K562 (cell line): Measurements from ENCODE around the gene LRRC59. TPM values are rescaled to one million over a fixed set of nuclear protein-coding genes. Genes with fewer than 3 reads are reported as not detected.

Experiments used
- CBX2 ChIP-seq: fragments of 200-600 bp; sonication (generic); IDR thresholded peaks from one replicate; pipeline ENCODE4 v1.6.1; 2012; ENCODE audit warnings: mild to moderate bottlenecking, low read length, inconsistent platforms; ENCODE audit not compliant: insufficient read depth, poor library complexity, severe bottlenecking
- CBX3 ChIP-seq, 2 experiments: IDR thresholded peaks; 1 replicate in 1 of 2; 2 replicates in 1 of 2; pipeline ENCODE4 v1.6.1; 2012; ENCODE audit warnings: inconsistent platforms in 2 of 2, low read length in 2 of 2, borderline replicate concordance in 1 of 2, control low read depth in 1 of 2
- DPF2 ChIP-seq: fragments of 450-650 bp; IDR thresholded peaks from 2 replicates; pipeline ENCODE4 v1.6.1; 2016
- E2F3 ChIP-seq: fragments of 250-450 bp; sonication (Bioruptor Pico); IDR thresholded peaks from 2 replicates; pipeline ENCODE4 v1.4.0; 2020; ENCODE audit warnings: mild to moderate bottlenecking
- ESRRB ChIP-seq: fragments of 250-450 bp; sonication (Bioruptor Pico); IDR thresholded peaks from 2 replicates; pipeline ENCODE4 v1.5.0; 2020; ENCODE audit warnings: mild to moderate bottlenecking, moderate library complexity, borderline replicate concordance
- GABPA ChIP-seq: fragments of 200-800 bp; sonication (Bioruptor generic); conservative IDR thresholded peaks from 2 replicates; pipeline ENCODE4 v1.6.1; 2016; ENCODE audit warnings: low read depth, missing genetic modification characterization, missing compliant biosample characterization
- HDGF ChIP-seq: fragments of 450-650 bp; IDR thresholded peaks from 2 replicates; pipeline ENCODE4 v1.6.1; 2016
- HEY1 ChIP-seq: fragments of 250-450 bp; sonication (Bioruptor Pico); IDR thresholded peaks from 2 replicates; pipeline ENCODE4 v1.5.0; 2020; ENCODE audit warnings: mild to moderate bottlenecking, moderate library complexity, borderline replicate concordance
- MAFG ChIP-seq: fragments of 450-650 bp; conservative IDR thresholded peaks from 2 replicates; pipeline ENCODE4 v1.6.1; 2016; ENCODE audit warnings: missing genetic modification characterization, missing compliant biosample characterization
- MCM3 ChIP-seq: fragments of 450-650 bp; IDR thresholded peaks from 2 replicates; pipeline ENCODE4 v1.6.1; 2016
- MTF1 ChIP-seq: fragments of 250-450 bp; sonication (Bioruptor Pico); IDR thresholded peaks from 2 replicates; pipeline ENCODE4 v1.9.0; 2021; ENCODE audit warnings: moderate library complexity, mild to moderate bottlenecking, inconsistent platforms, borderline replicate concordance
- NR2C1 ChIP-seq, 2 experiments: fragments of 450-650 bp; IDR thresholded peaks; 2 replicates each; pipeline ENCODE4 v1.6.1; 2017; ENCODE audit warnings: mild to moderate bottlenecking in 2 of 2, antibody characterized with exemption in 1 of 2, inconsistent platforms in 1 of 2, missing compliant biosample characterization in 1 of 2, missing genetic modification characterization in 1 of 2
- POLR2B ChIP-seq: fragments of 450-650 bp; IDR thresholded peaks from 2 replicates; pipeline ENCODE4 v1.6.1; 2018; ENCODE audit warnings: low read depth; ENCODE audit not compliant: partially characterized antibody
- RBM22 ChIP-seq: fragments of 200-400 bp; formaldehyde crosslinking; IDR thresholded peaks from 2 replicates; pipeline ENCODE4 v1.6.1; 2018; ENCODE audit warnings: low read length, low read depth; ENCODE audit not compliant: poor library complexity, severe bottlenecking
- TRIM24 ChIP-seq, 2 experiments: fragments of 450-650 bp; IDR thresholded peaks; 2 replicates each; pipeline ENCODE4 v1.6.1; 2016
- ZBTB7A ChIP-seq: IDR thresholded peaks from 2 replicates; pipeline ENCODE4 v1.6.1; 2011; ENCODE audit warnings: low read depth, mild to moderate bottlenecking, low read length, moderate library complexity, borderline replicate concordance; ENCODE audit not compliant: control insufficient read depth
- ZSCAN32 ChIP-seq: fragments of 450-650 bp; formaldehyde crosslinking; IDR thresholded peaks from 2 replicates; pipeline ENCODE4 v1.4.0; 2020; ENCODE audit warnings: mild to moderate bottlenecking, moderate library complexity
- polyA plus RNA-seq, 8 experiments: library from polyadenylated mRNA; depleted of rRNA in 4 of 8; stranded (reverse) in 5 of 8; unstranded in 3 of 8; fragments of >200 nt; fragmentation: Nextera tagmentation in 2 of 8; fragmentation: Illumina TruSeq in 1 of 8; extraction: Ambion mirVana in 2 of 8; extraction: Trizol in 1 of 8; gene quantifications; 2 replicates each; pipeline versions ENCODE4 v1.2.1 to v1.2.3, GENCODE V29; 2011 to 2014; ENCODE audit warnings: inconsistent platforms in 1 of 8, missing spikeins in 1 of 8
- total RNA-seq, 7 experiments: library from RNA; depleted of rRNA in 6 of 7; stranded (reverse); fragments of >200 nt in 6 of 7; fragmentation: Illumina TruSeq in 2 of 7; extraction: Trizol in 2 of 7; gene quantifications; 2 replicates each; pipeline versions ENCODE4 v1.2.1 to v1.2.3, GENCODE V29; 2011 to 2021; ENCODE audit warnings: low replicate concordance in 1 of 7
- TF ChIP-seq, protein P1 (sequence below): fragments of 250-450 bp; sonication (Bioruptor Pico); IDR thresholded peaks from 2 replicates; pipeline ENCODE4 v1.8.0; 2021; ENCODE audit warnings: moderate library complexity, mild to moderate bottlenecking, inconsistent platforms
- TF ChIP-seq, protein P2 (sequence below), 2 experiments: fragments of 450-650 bp in 1 of 2; sonication (generic) in 1 of 2; formaldehyde crosslinking in 1 of 2; IDR thresholded peaks; 2 replicates each; pipeline versions ENCODE4 v1.7.1 to v1.9.0; 2016 to 2022; ENCODE audit warnings: inconsistent platforms in 1 of 2, mild to moderate bottlenecking in 1 of 2, missing genetic modification reagents in 1 of 2

LRRC59 gene
- total and polyA plus RNA-seq, 9 of the 15 experiments (the other 6 are each of a cell fraction or from before 2014, with no cell fraction given): 27.8 to 244 (median 154) TPM

DNA sequence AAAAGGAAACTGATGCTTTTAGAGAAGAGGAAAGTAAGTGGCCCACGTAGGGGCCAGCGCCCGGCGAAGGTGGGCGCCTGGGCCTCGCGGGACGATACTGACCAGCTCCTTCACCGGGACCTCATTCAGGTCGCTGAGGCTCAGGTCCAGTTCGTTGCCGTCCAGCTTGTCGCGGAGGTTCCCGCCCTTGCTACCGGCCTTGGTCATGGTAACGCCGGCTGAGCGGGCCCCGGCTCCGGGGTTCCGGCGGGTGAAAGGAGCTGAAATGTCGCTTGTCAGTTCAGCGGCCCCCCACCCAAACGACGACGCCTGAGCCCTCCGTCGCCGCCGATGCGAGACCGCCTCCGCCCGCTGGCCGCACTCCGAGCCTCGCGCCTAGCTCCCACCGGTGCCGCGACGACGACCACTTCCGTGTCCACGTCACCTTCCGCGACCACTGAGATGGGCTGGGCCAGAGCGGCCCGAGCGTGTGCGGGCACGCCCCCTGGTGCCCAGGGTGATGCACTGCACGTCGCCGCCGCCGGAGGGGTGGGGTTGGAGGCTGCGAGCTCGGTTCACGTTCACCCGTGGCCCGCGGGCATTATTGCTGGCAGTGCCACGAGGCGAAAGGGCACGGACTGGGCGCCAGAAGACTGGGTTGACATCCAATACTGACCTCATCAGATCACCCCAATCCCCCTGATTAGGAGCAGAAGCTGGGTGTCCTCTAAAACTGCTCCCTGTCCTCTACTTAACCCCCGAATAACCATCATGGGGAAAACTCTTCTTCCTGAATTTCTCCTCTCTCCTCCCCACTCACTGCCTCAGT is at the start of gene LRRC59 (continued):
- TF ChIP-seq ZBTB7A: peak; percentile 72
- no peak for TF ChIP-seq HEY1 (CRISPR knock-in tag)
- TF ChIP-seq, protein P1, sequence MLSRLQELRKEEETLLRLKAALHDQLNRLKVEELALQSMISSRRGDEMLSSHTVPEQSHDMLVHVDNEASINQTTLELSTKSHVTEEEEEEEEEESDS: no peak
- peak; percentile 65; the same call in 1 of the 2 replicates for TF ChIP-seq NR2C1 (IDR thresholded peaks at IDR 0.05)
- TF ChIP-seq NR2C1 (tag; IDR thresholded peaks at IDR 0.05): no peak
- TF ChIP-seq MTF1: no peak
- TF ChIP-seq RBM22: no peak
- TF ChIP-seq, protein P2, sequence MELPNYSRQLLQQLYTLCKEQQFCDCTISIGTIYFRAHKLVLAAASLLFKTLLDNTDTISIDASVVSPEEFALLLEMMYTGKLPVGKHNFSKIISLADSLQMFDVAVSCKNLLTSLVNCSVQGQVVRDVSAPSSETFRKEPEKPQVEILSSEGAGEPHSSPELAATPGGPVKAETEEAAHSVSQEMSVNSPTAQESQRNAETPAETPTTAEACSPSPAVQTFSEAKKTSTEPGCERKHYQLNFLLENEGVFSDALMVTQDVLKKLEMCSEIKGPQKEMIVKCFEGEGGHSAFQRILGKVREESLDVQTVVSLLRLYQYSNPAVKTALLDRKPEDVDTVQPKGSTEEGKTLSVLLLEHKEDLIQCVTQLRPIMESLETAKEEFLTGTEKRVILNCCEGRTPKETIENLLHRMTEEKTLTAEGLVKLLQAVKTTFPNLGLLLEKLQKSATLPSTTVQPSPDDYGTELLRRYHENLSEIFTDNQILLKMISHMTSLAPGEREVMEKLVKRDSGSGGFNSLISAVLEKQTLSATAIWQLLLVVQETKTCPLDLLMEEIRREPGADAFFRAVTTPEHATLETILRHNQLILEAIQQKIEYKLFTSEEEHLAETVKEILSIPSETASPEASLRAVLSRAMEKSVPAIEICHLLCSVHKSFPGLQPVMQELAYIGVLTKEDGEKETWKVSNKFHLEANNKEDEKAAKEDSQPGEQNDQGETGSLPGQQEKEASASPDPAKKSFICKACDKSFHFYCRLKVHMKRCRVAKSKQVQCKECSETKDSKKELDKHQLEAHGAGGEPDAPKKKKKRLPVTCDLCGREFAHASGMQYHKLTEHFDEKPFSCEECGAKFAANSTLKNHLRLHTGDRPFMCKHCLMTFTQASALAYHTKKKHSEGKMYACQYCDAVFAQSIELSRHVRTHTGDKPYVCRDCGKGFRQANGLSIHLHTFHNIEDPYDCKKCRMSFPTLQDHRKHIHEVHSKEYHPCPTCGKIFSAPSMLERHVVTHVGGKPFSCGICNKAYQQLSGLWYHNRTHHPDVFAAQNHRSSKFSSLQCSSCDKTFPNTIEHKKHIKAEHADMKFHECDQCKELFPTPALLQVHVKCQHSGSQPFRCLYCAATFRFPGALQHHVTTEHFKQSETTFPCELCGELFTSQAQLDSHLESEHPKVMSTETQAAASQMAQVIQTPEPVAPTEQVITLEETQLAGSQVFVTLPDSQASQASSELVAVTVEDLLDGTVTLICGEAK (IDR thresholded peaks at IDR 0.05): peak; percentile 84
- TF ChIP-seq, protein P2 (CRISPR knock-in tag; IDR thresholded peaks at IDR 0.05): no peak
- TF ChIP-seq ZSCAN32: no peak
- no peak for TF ChIP-seq HDGF
- peak in 1 of 2 experiments; percentile 85; a peak in 2 of 3 replicates for TF ChIP-seq CBX3 (IDR thresholded peaks at IDR 0.05; ENCODE audit: borderline replicate concordance in 1 of 2, low read length in 2 of 2)
- no peak for TF ChIP-seq TRIM24 (IDR thresholded peaks at IDR 0.05)
- TF ChIP-seq MCM3: no peak
- peak; percentile 76 for TF ChIP-seq POLR2B
- TF ChIP-seq CBX2: no peak
- peak; percentile 91 for TF ChIP-seq GABPA (tag)
- TF ChIP-seq DPF2: no peak
- no peak for TF ChIP-seq E2F3
- no peak for TF ChIP-seq ESRRB (CRISPR knock-in tag)
- no peak for TF ChIP-seq MAFG (tag)
